RPMI7951 (cell line): Measurements from ENCODE around the gene CELF1. TPM values are rescaled to one million over a fixed set of nuclear protein-coding genes. Genes with fewer than 3 reads are reported as not detected.

Experiments used
- DNase-seq: peaks from one replicate; pipeline ENCODE4 v3.0.0-alpha.2; 2012; ENCODE audit warnings: low read depth
- total RNA-seq: library from RNA; depleted of rRNA; stranded (reverse); fragments of >200 nt; shearing (Covaris generic); gene quantifications from 2 replicates; pipeline ENCODE4 v1.2.3, GENCODE V29; 2014

Gene CELF1
- total RNA-seq, 1 experiment from 2014 or later, result 52.5 TPM

DNA sequence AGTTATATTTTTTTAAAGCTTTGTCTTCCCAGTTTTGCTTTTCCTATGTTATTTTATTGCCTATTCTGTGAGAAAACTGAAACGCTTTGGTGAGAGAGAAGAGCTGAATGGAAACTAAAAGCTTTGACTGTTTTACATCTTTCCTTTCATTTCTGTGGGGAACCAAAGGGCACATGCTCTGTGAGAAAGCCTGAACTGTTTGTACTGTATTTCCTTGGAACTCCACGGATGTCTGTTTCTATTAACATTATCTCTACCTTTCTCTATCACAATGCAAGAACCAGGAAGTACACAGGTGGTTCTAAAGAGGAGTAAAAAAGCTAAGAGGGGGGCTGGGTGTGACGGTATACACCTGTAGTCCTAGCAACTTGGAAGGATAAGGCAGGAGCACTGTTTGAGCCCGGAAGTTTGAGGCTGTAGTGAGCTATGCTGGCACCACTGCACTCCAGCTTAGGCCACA, 43.8 kb downstream of the CELF1 start:
- DNase-seq, result no peak

DNA sequence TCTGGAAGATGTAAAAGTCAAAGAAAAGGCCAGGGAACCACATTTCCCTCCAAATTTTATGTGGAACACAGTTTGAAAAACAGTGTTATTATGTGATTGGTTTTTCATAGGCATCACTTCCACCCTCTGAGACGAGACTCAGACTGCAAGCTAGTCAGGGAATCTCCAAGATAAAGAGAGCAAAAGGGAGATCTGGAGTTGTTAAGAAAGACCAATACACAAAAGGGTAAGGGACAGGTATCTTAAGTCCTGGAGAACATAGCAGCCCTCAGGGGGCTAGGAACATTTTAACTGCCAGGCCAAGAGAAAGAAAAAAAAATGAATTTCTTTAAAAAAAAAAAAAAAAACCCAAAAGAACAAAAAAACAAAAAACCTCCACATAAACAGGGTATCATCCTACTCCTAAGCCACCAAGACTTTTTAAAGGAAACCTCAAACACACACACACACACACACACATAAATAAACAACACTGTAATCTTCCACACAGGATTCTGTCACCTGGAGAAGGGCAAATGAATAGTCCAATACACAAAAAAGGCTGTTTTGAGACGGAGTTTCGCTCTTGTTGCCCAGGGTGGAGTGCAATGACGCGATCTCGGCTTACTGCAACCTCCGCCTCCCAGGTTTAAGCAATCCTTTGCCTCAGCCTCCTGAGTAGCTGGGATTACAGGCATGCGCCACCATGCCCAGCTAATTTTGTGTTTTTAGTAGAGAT, 44.5 kb downstream of the CELF1 start:
- no peak for DNase-seq

DNA sequence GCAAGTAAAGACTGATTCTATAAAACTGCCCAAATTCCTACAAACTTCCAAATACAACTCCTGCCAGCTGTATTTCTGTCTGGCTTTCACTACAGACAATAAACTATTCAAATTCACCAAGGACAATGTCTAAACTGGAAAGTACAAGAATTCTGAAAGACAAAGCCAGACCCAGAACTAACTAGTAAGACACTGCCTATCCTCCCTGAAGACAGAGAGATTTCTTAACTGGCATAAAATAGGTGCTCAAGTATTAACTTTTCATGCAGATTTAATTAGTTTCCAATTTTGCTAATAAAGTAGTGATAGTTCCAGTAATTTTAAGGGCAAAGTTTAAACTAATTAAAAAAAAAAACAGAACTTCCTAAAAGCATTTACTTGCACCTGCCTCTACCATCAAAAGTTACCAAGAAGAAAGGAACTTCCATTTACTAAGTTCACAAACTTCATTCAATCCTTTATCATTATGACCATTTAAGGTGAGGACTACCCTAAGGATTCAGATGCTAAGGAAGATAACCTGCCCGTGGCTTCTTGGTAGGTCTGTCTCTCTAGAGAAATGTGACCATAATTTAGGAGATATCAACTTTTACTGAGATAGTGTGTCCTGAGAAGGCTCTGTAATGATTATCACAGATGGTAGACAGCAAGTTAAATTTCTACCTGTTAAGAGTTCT, 45.2 kb downstream of the CELF1 start:
- DNase-seq, result no peak

DNA sequence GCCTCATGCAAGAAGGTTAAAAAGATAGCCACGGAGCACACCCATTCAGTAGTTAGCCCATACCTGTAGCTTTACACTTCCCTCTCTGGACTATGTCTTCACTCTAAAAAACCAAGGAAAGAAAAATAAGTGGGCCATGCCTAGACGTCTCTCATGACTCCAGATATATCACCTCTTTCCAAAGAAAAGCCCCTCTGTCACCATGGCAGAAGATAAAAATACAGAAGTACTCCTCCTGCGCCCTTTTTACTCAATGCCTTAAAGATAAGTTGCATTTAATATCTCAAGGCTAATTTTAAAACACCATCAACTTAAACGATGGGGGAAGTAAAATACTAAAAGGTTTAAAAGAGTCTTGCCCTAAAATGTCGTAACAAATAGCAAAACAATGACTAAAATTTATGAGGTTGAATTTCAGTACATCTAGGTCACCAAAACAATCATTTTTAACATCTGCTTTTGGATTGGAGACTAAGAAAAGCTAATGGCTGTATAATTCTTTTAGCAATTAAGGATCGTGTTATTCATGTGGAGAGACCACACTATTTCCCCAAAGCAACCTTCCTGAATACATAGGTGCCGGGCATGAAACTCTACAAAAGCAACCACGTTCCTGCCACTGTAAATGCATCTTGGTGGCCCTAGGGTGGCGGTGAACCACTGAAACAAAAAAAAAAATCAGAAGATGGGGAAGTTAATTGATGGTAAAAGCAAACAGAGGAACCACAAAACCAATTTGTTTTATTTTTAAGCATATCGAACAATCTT, 46.0 kb downstream of the CELF1 start:
- no peak for DNase-seq

DNA sequence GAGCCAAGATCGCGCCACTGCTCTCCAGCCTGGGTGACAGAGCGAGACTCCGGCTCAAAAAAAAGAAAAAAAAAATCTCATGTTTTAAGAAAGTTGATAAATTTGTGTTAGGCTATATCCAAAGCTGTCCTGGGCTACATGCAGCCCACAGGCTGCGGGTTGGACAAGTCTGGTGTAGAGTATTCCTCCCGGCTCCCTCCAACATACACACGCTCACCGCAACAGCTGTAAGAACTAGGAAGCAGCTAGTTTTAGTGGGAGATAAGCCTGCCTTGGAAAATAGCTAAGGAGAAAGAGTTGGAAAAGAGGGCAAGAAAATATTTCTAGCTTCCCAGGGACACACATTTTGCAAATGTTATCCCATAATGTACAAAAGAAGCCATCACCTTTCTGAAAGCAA, 46.6 kb downstream of the CELF1 start:
- DNase-seq, result no peak

DNA sequence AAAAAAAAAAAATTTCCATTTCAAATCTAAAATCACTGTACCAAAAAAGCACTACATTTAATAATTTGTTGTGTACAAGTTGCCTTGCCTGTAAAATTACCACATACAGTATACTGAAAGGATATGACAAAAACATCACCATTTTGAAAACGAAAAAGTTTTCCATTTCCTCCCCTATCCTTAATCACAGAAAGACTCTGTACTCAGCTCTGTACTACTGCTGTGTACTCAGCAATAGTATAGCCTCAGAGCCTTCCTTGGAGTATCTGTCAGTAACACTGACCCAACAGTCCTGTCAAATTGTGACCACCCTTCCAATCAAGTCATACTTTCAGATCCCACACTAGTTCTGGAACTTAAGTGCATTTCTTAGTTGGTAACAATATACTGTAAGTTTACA, 48.0 kb downstream of the CELF1 start:
- DNase-seq, result no peak

DNA sequence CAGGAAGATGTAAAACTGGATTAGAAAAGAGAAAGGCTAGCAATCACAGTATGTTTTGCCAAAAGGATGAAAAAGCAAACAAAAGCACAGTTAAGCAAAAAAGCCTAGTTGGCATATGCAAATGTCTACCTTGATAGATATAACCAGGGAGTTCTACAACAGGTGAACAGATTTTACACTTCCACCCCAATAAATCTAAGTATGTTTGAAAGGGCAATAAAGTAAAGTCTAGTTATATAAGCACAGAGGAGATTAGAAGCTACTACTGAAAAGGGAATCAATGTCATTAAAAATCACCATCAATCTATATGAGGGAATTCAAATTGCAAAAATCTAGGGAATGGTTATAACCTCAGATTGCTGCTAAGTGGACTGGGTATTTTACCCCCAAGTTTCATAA, 49.7 kb downstream of the CELF1 start:
- no peak for DNase-seq

DNA sequence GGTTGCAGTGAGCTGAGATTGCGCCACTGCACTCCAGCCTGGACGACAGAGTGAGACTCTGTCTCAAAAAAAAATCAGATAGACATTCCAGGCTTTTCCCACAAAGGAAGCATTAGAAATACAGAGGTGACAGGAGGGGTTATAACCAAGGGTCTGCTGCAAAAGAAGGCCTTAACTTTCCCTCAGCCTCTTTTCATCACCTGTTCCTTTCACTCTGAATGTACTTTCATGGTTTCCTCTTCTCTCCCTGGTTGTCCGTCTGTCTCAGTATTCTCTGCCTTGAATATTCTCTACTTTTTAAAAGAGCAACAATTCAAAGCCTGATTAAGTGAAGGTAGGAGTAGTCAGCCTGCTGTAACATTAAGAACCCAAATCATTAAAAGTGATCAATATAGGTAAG, 50.2 kb downstream of the CELF1 start:
- no peak for DNase-seq

DNA sequence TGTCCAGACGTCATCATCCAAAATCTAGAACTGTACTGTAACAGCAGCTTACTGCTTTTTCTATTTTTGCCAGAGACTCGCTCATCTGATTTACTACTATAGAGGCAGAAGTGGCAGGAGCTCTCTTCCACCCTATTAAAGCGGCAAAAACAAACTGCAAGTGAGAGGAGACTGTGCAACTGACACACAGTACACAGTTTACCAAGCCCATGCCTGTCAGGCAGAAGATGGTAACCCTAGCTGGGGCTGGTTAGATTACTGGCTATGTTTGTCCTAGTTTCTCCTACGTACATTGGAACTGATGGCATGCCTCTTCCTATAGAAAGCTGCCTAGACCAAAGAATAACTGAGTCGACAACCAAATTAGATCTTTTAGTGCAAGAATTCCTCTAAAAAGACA, 51.8 kb downstream of the CELF1 start:
- no peak for DNase-seq

DNA sequence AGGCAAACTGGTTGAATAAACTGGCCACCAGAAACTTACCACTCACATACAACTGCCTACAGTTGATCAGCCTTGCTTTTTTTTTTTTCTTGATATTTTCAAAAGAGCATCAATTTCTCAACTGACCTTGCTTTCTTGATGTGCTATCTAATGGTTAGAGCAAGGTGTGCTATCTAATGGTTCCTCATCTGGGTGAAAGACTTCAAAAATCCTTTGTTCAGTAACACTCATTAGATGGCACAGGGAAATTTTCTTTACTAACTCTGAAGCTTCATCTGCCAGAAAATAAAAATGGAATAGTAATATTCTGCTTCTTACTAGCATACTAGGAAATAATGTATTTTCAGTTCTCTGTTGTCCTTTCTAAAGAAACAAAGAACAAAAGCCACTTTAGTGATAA, 52.8 kb downstream of the CELF1 start:
- no peak for DNase-seq

DNA sequence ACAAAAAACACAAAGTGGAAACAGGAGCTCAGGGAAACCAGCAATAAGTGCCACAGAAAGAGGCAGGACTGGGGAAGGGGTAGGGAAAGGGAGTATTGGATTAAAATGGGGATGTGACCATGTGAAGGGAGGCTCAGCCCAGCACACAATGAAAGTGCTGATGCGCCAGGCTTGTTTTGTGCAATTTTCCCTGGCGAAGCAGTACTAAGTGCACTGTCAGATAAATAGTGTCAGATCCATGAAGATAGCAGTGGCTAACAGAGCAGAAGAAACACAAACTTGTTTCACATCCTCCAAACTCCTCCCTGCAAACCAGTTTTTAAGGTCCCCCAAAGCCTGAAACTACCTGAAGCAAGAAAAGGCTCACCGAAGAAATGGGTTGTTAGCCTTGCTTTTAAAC, 53.3 kb downstream of the CELF1 start:
- DNase-seq, result no peak

DNA sequence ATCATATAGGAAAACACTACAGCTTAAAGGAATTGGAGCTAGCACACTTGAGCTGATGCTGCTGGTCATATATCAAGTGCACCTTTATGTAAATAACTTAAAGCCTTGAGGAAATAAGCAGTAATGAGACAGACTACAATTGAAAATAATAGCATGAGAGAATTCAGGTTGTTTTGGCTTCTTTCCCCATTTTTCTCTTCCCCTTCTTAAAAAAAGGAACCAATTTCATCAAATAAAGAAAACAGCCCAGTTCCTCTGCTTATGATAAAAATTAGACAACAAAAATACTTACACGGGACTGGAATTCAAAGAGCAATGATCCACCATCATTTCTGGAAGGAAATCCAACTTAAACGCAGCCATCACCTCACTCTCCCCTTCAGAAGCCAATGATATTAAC, 53.8 kb downstream of the CELF1 start:
- no peak for DNase-seq

DNA sequence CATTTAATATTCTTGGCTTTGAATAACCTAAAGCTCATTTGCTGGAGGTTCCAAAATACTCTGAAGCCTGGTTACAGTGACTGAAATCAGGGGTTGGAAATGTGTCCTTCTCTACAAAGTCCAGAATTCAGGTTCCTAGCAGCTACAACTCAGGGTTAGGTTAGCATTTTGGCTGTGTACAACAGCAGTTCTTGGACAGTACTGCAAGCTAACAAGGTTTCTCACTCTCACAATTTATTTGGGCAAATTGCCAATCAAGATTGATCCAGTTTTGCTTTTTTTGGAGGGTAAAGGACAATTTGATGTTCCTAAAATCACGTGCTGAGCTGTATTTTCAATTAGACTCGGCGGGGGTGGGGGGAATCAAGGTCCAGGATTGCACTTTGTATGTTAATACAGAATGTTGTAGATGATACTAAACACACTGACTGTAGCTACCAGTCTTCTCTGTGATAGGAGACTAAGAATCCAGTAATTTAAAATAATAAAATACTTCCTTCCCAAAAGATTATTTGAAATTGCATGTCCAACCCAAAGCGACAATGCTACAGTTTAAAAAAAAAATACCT, 54.3 kb downstream of the CELF1 start:
- DNase-seq, result no peak

DNA sequence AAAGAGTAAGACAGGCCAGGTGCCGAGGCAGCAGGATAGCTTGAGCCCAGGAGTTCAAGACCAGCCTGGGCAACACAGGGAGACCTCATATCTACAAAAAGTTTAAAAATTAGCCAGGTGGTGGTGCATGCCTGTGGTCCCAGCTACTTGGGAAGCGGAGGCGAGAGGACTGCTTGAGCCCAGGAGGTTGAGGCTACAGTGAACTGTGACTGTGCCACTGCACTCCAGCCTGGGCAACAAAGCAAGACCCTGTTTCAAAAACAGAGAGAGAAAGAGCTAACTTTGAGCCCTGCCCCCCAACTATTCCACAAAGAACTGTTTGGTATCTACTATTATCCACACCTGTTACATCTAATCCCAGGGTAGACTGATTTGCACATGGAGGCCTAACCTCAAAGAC, 54.8 kb downstream of the CELF1 start:
- no peak for DNase-seq

DNA sequence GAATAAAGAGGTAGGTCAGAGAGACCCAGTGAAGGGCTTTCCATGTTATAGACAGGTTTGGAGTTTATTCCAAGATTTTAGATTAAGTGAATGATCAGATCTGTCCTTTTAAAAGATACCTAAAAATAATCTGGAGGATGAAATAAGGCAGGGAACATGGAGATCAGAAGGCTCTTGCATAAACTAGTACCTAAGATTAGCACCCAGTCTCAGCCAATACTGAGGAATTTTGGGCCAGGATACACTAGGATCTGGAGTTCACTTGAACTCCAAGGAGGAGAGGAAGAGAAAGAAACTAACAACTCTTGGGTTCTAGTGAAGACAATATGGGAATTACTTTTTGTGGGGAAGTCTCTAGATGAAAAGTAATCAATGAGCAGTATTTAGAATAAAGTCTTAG, 56.1 kb downstream of the CELF1 start:
- no peak for DNase-seq

DNA sequence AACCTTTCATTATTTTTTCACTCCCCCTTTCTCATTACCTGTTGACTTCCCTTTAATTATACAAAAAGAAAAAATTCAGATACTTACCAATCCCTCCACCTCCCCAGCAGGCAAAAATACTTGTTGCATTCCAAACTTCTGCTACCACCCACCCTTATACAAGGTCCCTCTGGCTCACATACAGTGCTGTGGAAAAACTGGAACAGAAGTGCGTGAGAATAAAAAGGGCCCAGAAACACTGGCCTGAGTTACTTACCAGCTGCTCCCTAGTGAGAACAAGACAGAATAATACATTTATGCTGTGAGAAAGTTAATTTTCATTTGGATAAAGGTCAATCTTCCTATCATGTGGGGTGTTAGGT, 57.1 kb downstream of the CELF1 start:
- no peak for DNase-seq

DNA sequence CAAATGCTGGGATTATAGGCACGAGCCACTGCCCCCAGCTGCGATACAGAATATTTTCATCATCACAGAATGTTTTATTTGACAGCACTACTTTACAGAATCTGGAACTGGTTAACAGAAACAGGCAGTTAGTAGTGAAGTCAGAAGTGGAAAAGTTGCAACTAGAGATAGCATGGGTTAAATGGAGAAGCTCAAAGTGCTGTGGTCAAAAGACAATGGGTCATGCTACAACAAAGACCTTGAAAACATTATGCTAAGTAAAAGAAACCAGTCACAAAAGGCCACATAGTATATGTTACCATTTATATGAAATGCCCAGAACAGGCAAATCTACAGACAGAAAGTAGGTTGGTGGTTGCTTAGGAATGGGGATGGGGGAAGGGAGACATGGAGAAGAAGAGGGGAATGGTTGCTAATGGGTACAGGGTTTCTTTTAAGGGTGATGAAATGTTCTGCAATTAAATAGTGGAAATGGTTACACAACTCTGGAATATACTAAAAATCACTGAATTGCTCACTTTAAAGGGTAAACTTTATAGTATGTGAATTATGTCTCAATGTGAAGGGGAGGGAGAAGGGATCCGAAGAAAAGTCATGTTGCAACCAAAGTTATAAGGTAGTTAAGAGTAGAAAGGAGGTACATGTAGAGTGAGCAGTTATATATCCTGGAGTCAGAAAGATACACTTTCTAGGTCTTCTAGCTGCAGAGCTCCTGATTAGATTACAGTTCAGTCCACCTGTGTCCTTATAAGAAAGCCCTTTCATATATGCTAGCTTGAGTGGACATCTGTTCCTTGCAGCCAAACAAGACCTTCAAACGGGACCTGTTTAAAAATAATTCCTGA, 57.7 kb downstream of the CELF1 start:
- no peak for DNase-seq

DNA sequence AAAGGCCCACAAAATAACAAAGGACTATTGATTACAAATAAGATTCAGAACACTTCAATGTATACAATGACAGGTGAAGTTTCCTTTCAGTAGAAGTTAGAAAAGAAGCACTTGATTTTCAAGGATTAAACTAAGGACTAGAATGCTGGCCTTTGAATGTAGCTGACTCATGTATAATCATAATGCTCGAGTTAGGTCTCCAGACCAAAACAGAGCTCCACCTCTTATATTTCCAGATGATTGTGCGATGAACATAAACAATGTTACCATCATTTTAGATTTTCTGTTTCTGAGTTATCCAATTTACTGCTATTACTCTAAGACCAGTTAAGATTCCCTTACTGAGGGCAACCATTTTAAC, 63.6 kb downstream of the CELF1 start:
- DNase-seq, result no peak

DNA sequence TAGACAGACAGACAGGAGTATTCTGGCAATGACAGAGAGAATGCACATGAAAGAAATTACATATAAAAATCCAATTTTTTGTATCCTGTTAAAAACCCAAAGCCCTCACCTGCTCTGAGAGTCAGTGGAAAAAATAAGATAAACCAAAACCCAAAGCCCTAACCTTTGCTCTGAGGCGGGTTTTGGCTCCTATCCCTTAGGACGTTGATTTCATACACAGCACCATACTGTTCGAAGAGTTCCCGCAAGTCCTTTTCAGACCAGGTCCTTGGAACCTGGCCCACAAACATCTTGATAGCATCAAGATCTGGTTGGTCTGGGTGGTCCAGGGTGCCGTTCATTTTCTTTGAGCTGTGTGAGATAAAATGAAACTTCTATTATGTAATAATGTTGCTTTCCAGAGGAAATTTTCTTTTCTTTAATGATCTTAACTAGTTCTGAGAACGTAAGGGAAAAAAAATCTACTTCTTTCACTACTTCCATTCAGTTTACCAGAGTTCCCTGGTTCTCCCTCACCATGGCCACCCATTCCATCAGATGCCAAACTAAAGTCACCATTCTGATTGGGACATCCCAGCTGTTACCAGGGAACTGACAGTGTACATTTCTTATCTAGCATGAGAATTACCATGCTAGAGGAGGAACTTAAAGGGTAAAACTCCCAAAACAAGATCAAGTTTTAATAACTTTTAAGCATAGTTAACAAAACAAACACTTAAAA, 64.1 kb downstream of the CELF1 start:
- no peak for DNase-seq

DNA sequence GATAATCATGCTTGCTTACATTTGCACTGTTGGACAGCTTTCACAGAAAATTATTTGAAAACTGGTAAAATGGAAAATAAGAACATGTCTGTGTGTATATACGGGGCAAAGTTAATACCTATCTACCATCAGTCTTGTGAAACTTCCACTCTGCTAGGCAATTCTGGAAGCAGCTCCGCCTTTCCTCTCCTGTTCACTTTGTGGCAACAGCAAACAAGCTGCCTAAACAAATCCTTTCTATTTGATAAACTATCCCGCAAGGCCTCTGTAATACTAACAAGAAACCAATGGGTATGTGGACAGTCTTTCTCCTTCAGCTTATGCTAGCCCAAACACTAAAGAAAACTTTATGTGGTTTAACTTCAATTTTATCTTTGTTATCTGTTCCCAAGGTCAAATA, 64.8 kb downstream of the CELF1 start:
- DNase-seq, result no peak

DNA sequence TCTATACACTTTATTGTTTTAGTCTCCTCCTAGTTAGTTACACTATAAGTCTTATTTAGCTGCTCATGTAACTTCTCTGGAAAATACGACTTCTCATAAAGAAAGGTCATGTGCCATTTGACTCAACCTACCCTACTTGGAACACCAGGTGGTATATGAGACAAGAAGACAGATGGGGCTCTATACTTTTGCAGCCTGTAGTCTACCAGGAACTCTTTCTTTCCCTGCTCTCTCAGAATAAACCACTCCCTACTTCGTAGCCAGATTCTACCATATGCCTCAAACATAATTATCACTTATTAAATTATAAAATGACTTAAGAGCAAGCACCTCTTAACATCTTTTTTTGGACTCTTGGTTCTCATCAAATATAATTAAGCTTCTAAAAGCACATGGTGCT, 65.5 kb downstream of the CELF1 start:
- no peak for DNase-seq
